Measurements from ENCODE around the gene MMD. TPM values are rescaled to one million over a fixed set of nuclear protein-coding genes. Genes with fewer than 3 reads are reported as not detected.
"Not testable (repeated sequence)": the region's sequence is repeated elsewhere in the genome, so short reads cannot be mapped to it uniquely, and the experiment has no call there.

Gene MMD
- polyA plus RNA-seq, 1 donor from 2014 or later = 10.5 TPM

- no peaks in the 10 kb centered on the region for H3K36me3 Mint-ChIP-seq
- no peaks in the 10 kb centered on the region for H3K4me1 Mint-ChIP-seq
- H3K4me3 Mint-ChIP-seq = no peak overlapping the region
- H3K27me3 Mint-ChIP-seq = peaks cover 2% of the 10 kb centered on the region
- no peaks in the 10 kb centered on the region for H3K9me3 Mint-ChIP-seq
- no peak overlapping the region for H3K27ac Mint-ChIP-seq
These were observed 29.6 kb upstream of the MMD start for GRCh38 chr17:55451203-55451641.

DNA sequence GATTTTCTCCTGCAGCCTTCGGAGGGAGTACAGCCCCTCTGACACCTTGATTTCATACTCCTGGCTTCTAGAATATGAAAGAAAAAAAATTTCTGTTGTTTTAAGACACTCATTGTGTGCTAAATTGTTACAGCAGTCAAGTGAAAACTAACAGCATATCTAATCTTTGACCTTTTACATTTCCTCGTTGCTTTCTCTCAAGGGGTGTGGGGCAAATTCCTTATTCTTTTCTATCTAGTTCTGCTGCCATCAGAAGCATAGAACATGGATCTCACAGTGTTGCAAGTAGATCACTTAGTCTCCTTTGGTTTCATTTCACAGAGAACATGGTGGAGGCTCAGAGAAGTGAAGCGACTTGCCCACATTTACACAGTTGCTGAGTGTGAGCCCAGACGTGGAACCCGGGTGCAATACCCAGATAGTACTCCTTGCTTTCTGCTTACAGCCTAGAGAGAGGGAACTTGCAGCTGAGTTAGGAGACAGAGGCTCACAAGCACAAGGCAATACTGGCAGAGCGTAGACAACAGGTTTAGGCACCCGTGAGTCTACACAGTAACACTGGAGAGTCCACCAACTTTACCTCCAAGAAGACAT is 28.7 kb upstream of the MMD start:
- H3K27ac Mint-ChIP-seq = no peak overlapping the region
- no peak overlapping the region for H3K4me3 Mint-ChIP-seq
- H3K4me1 Mint-ChIP-seq = no peaks in the 10 kb centered on the region
- peaks cover 2% of the 10 kb centered on the region for H3K27me3 Mint-ChIP-seq
- no peaks in the 10 kb centered on the region for H3K9me3 Mint-ChIP-seq
- H3K36me3 Mint-ChIP-seq = no peaks in the 10 kb centered on the region

DNA sequence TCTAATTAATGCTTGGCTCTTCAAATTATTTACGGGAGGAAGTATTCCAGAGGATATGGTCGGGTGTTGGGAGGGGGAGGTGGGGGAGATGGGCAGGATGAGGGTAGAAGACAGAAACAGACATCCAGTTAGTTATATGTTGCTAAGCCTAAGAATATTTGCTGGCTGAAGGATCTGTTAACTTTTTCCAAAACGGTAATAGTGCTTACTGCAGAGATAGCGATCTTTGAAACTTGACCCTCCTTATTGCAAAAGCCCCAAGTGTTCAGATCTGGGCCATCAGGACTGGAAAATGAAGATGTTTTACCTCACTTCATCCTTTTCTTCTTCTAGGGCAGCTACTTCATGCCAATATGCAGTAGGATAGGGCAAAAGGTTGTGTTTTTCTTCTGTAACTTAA is 27.0 kb upstream of the MMD start:
- Mint-ChIP-seq H3K9me3 (no peaks in the 10 kb centered on the region), H3K27me3 (peaks cover 2% of the 10 kb centered on the region), H3K36me3 (peaks cover 2% of the 10 kb centered on the region), H3K4me3 (no peak overlapping the region), H3K4me1 (peaks cover 0 to 6% (median 5%) of the 10 kb centered on the region in 3 donors), H3K27ac (no peak overlapping the region)

DNA sequence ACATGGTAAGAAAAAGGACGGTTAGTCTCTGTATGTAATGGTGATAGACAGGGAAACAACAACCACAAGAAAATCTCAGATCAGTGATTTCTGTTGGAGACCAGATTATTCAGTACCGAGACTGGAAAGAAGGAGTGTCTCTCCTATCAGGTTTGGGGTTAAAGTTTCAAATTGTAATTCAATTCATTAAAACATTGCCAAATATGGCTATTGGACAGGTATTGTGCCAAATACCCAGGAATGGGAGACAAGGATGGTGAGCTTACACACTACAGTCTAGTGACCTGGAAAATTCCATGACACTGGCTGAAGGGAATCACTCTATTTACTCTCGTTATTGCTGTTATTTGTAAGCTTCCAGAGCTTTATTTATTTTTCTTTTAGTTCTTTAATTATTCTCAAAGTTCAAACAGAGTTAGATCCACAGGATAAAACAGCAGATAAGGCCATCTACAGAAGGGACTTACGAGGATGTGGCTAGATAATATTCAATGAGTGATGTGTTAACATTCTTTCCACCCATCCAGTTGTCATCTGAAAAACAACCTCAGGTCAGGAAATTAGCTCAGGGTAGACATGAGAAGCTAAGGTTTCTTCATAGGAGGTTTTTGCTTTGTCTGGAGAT is 25.1 kb upstream of the MMD start:
- H3K9me3 Mint-ChIP-seq = no peaks in the 10 kb centered on the region
- no peak overlapping the region for H3K27ac Mint-ChIP-seq
- H3K36me3 Mint-ChIP-seq = peaks cover 2% of the 10 kb centered on the region
- H3K27me3 Mint-ChIP-seq = peaks cover 2% of the 10 kb centered on the region
- no peak overlapping the region for H3K4me3 Mint-ChIP-seq
- H3K4me1 Mint-ChIP-seq = peaks cover 0 to 6% (median 5%) of the 10 kb centered on the region in 3 donors

- not testable (repeated sequence) for H3K4me3 Mint-ChIP-seq, H3K27me3 Mint-ChIP-seq, H3K9me3 Mint-ChIP-seq, H3K27ac Mint-ChIP-seq, H3K36me3 Mint-ChIP-seq, H3K4me1 Mint-ChIP-seq
These were observed 24.4 kb upstream of the MMD start for GRCh38 chr17:55446004-55446403.

DNA sequence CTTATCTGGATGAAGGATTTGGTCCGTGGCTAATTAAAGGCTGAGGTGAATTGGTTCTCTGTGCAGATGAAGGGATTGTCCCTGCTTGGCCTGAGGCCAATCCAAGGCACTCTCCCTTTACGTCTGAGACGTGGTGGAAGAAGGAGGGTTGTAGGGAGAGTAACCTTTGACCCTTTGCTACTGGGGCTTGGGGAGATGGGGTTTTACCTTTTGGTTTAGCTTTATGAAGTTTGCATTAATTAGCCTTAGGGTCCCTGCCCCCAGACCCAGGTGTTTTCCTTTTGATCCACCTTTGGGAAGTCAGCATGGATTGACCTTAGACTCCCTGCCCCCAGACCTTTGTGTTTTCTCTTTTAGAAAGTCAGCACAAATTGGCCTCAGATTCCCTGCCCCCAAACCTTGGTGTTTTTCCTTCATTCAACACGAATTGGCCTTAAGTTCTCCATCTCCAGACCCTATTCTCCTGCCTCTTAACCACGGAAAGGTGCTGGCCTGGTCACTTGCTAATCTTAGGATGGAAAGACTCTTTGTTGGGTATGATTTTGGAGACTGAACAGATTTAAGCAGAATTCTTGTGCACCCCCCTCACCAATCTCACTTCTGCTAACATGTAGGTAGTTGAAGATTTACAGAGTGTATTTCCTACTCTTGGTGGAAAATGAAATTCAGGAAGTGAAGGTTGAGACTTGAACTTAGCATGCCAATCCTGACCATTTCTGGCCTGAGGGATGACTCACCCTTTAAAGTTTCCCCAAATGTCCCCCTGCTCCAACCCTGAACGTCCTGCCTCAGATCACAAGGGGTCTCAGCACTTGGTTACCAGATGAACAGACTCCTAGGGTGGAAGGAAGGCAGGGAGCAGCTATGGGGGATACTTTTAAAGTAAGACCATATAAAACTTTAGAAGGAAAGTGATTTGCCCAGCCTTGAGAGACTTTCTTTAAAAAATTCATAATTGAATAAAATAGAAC is 23.1 kb upstream of the MMD start:
- Mint-ChIP-seq H3K9me3 (no peaks in the 10 kb centered on the region), H3K4me3 (peak overlapping the region in 1 of 4 donors; percentile 36), H3K27me3 (no peaks in the 10 kb centered on the region), H3K27ac (no peak overlapping the region), H3K4me1 (peaks cover 0 to 6% (median 5%) of the 10 kb centered on the region in 3 donors), H3K36me3 (peaks cover 2% of the 10 kb centered on the region)

- no peak overlapping the region for H3K4me3 Mint-ChIP-seq
- H3K36me3 Mint-ChIP-seq = peaks cover 2% of the 10 kb centered on the region
- H3K27ac Mint-ChIP-seq = no peak overlapping the region
- no peaks in the 10 kb centered on the region for H3K27me3 Mint-ChIP-seq
- no peaks in the 10 kb centered on the region for H3K9me3 Mint-ChIP-seq
- H3K4me1 Mint-ChIP-seq = peaks cover 0 to 6% (median 6%) of the 10 kb centered on the region in 3 donors
These were observed 22.3 kb upstream of the MMD start for GRCh38 chr17:55443904-55444303.

DNA sequence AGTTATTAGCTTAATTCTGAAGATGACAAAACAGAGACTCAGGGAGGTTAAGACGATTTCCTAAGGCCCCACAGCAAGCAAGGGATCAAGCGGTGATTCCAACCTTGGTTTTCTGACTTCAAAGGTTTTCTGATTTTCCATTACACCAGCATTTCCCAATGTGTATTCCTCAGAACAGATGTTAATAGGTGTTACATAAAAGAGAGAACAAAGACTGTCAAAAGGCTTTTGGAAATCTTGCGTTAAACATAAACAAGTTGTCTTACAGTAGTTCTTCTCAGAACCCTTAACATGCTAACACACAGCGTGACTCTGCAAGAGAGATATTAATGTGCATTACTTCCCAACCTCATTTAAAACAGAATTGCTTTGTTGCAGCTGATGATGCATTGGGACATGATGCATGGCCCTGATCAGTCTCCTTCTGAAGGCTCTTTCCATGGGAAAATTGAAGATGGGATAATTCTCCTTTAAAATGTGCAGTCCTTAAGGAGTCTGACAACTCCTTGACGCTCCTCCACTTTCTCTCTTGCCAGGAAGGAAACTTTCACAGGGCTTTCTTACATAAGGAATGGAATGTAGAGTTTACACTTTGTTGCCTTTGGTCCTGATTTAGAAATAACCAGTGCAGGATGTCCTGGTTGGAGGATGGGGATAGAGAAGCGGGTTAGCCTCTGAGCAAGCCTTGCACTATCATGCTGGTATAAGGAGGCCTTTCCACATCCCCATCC is 21.5 kb upstream of the MMD start:
- peaks cover 2% of the 10 kb centered on the region for H3K36me3 Mint-ChIP-seq
- no peak overlapping the region for H3K4me3 Mint-ChIP-seq
- peaks cover 0 to 7% (median 6%) of the 10 kb centered on the region in 3 donors for H3K4me1 Mint-ChIP-seq
- H3K9me3 Mint-ChIP-seq = no peaks in the 10 kb centered on the region
- H3K27me3 Mint-ChIP-seq = no peaks in the 10 kb centered on the region
- H3K27ac Mint-ChIP-seq = no peak overlapping the region

DNA sequence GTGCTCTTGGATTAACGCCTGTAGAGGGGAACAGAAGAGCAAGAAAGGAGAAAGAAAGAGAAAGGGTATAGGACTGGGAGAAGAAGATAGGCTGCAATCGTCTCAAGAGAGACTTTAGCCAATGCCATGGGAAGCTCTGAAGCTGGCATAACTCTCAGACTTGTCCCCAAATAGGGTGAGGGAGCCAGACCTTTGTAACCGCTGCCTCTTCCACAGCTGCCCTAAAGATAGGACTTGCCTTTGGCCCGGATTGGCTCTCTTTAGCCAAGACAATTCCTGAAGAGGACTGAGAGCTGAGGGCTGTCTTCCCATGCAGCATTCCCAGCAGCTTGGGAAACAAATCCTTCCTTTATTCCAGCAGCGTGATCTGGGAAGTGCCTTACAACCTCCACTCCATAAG is 20.8 kb upstream of the MMD start:
- no peak overlapping the region for H3K4me3 Mint-ChIP-seq

DNA sequence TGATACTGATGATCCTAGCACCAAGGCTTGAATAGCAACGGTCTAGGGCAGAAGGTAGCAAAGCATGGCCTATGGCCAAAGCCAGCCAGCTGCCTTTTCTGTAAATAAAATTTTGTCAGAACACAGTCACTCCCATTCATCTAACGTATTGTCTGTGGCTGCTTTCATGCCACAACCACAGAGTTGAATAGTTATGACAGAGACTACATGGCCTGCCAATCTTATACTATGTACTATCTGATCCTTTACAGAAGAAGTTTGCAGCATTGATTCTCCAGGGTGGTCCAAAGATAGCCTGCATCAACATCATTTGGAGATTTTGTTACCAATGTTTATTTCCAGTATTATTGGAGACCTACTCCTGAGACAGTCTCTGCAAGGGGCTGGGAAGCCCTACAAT is 19.9 kb upstream of the MMD start:
- H3K36me3 Mint-ChIP-seq = peaks cover 2% of the 10 kb centered on the region
- H3K27ac Mint-ChIP-seq = no peak overlapping the region
- H3K27me3 Mint-ChIP-seq = no peaks in the 10 kb centered on the region
- H3K4me1 Mint-ChIP-seq = peaks cover 13 to 21% (median 21%) of the 10 kb centered on the region in 3 donors
- H3K4me3 Mint-ChIP-seq = no peak overlapping the region
- no peaks in the 10 kb centered on the region for H3K9me3 Mint-ChIP-seq

More for the DNA sequence above, 20.8 kb upstream of the MMD start:
- Mint-ChIP-seq H3K27me3 (no peaks in the 10 kb centered on the region), H3K9me3 (no peaks in the 10 kb centered on the region), H3K27ac (no peak overlapping the region), H3K4me1 (peaks cover 4 to 13% (median 12%) of the 10 kb centered on the region in 3 donors), H3K36me3 (peaks cover 2% of the 10 kb centered on the region)

GRCh38 chr17:55440391-55440790 is 18.8 kb upstream of the MMD start:
- Mint-ChIP-seq H3K36me3 (peaks cover 2% of the 10 kb centered on the region), H3K4me3 (no peak overlapping the region), H3K27ac (no peak overlapping the region), H3K4me1 (peaks cover 20 to 27% (median 21%) of the 10 kb centered on the region in 3 donors), H3K9me3 (no peaks in the 10 kb centered on the region), H3K27me3 (peaks cover 1% of the 10 kb centered on the region)

DNA sequence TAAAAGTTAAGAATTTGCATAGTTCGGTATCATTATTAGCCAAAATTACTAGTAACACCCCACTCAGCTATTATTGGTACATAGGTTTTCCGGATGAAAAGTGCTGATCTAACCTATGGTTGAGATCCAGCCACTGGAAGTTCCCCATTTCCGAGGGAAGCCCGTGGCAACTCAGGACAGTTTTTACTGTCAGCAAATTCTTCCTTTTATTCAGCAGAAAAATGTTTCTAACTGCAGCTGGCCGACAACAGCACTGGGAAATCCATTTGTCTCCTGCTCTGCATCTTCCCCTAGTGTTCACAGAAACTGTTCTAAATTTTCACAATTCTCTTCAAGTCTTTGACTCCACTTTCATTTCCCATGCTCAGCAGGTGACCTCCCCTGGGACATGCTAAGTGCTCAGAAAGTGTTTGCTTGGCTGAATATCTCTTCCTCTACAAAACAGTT is 15.5 kb upstream of the MMD start:
- H3K4me1 Mint-ChIP-seq = peaks cover 16 to 23% (median 21%) of the 10 kb centered on the region in 3 donors
- no peaks in the 10 kb centered on the region for H3K9me3 Mint-ChIP-seq
- H3K27me3 Mint-ChIP-seq = peaks cover 7% of the 10 kb centered on the region
- peak overlapping the region; percentile 1 to 88 (median 28) for H3K27ac Mint-ChIP-seq
- peak overlapping the region; percentile 1 to 78 (median 60) for H3K4me3 Mint-ChIP-seq
- H3K36me3 Mint-ChIP-seq = no peaks in the 10 kb centered on the region

GRCh38 chr17:55436224-55437158 is 14.9 kb upstream of the MMD start:
- Mint-ChIP-seq H3K36me3 (no peaks in the 10 kb centered on the region), H3K27me3 (peaks cover 8% of the 10 kb centered on the region), H3K27ac (peak overlapping the region; percentile 1 to 88 (median 28)), H3K4me3 (peak overlapping the region in 3 of 4 donors; percentile 51 to 78 (median 70)), H3K4me1 (peaks cover 16 to 23% (median 21%) of the 10 kb centered on the region in 3 donors), H3K9me3 (no peaks in the 10 kb centered on the region)

DNA sequence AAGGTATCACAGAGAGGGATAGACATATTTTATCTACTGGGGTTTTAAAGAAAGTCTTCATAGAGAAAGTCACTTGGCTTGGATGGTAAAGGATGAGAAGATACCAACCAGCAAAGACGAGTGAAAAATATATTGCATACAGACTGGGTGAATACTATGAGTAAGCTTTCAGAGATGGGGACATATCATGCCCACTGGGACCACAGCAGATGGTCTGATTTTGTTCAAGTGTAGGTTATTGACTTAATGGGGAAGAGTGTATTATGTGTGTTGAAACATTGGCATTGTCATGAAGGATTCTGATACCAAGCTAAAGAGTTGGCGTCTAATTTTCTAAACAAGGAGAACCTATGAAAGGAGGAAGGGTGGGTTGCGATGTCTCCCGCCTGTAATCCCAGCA is 13.8 kb upstream of the MMD start:
- Mint-ChIP-seq H3K4me3 (no peak overlapping the region), H3K27me3 (peaks cover 11% of the 10 kb centered on the region), H3K27ac (peak overlapping the region in 1 of 3 donors; percentile 8), H3K9me3 (no peaks in the 10 kb centered on the region), H3K36me3 (no peaks in the 10 kb centered on the region), H3K4me1 (peaks cover 16 to 23% (median 21%) of the 10 kb centered on the region in 3 donors)
